ENCODE results near the gene MGST1.

GRCh38 chr12:16323638-16324037, 23.8 kb upstream of the MGST1 start:
- TF ChIP-seq CTCF (IDR thresholded peaks at IDR 0.05): no peak
- TF ChIP-seq ZFX (IDR thresholded peaks at IDR 0.05; ENCODE audit: borderline replicate concordance): no peak

All from 22Rv1 (cell line).